ENCODE results near the gene ADK.

DNA sequence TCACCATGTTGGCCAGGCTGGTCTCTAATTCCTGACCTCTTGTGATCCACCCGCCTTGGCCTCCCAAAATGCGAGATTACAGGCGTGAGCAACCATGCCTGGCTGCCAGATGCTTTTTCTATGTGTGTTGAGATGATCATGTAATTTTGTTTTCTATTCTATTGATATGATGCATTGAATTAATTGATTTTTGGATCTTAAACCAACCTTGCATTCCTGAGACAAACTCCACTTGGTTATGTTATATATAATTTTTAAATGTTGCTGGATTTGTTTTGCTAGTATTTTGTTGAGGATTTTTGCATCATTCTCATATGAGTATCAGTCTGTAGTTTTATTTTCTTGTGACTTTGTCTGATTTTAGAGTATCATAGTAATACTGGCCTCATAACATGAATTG, 192.8 kb downstream of the ADK start:
- TF ChIP-seq, protein P1, sequence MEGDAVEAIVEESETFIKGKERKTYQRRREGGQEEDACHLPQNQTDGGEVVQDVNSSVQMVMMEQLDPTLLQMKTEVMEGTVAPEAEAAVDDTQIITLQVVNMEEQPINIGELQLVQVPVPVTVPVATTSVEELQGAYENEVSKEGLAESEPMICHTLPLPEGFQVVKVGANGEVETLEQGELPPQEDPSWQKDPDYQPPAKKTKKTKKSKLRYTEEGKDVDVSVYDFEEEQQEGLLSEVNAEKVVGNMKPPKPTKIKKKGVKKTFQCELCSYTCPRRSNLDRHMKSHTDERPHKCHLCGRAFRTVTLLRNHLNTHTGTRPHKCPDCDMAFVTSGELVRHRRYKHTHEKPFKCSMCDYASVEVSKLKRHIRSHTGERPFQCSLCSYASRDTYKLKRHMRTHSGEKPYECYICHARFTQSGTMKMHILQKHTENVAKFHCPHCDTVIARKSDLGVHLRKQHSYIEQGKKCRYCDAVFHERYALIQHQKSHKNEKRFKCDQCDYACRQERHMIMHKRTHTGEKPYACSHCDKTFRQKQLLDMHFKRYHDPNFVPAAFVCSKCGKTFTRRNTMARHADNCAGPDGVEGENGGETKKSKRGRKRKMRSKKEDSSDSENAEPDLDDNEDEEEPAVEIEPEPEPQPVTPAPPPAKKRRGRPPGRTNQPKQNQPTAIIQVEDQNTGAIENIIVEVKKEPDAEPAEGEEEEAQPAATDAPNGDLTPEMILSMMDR (IDR thresholded peaks at IDR 0.05; ENCODE audit: poor library complexity), result no peak
- no peak for TF ChIP-seq EZH2 (IDR thresholded peaks at IDR 0.05; ENCODE audit: borderline replicate concordance)
- TF ChIP-seq EZH2phosphoT487 (IDR thresholded peaks at IDR 0.05; ENCODE audit: low read depth, severe bottlenecking, unreplicated experiment), result no peak
